Activated CD8-positive, alpha-beta T cell treated with anti-CD3 and anti-CD28 coated beads for 36 hours (primary cell): ENCODE measurements around the gene ADAT3. TPM values are rescaled to one million over a fixed set of nuclear protein-coding genes. Genes with fewer than 3 reads are reported as not detected.

Source experiments
- ATAC-seq: fragments of 200-7000 bp; cut with Tn5 transposase; one replicate; pipeline ENCODE4 v1.10.0; 2021; ENCODE audit warnings: mild to moderate bottlenecking, moderate library complexity
- CTCF ChIA-PET: fragments of 350-600 bp; sonication (Branson Sonifier 250); formaldehyde crosslinking; loops from one replicate; lab custom pipeline; 2021; ENCODE audit warnings: antibody characterized with exemption; lab: Charles Lee
- POLR2A ChIA-PET: fragments of 350-600 bp; sonication (Branson Sonifier 250); formaldehyde crosslinking; loops from one replicate; lab custom pipeline; 2021; ENCODE audit warnings: antibody characterized with exemption; lab: Charles Lee
- DNase-seq: peaks from one replicate; pipeline ENCODE4 v3.0.0-alpha.2; 2020
- H3K27ac Mint-ChIP-seq: one replicate; pipeline ENCODE4 v1.8.0; 2021; ENCODE audit warnings: mild to moderate bottlenecking, mixed read lengths
- H3K27me3 Mint-ChIP-seq: one replicate; pipeline ENCODE4 v1.8.0; 2021; ENCODE audit warnings: mixed read lengths
- H3K36me3 Mint-ChIP-seq: one replicate; pipeline ENCODE4 v1.8.0; 2021; ENCODE audit warnings: low read depth, mixed read lengths
- H3K4me1 Mint-ChIP-seq: one replicate; pipeline ENCODE4 v1.8.0; 2021; ENCODE audit warnings: low read depth, mixed read lengths
- H3K4me3 Mint-ChIP-seq: one replicate; pipeline ENCODE4 v1.8.0; 2021; ENCODE audit warnings: mild to moderate bottlenecking, moderate library complexity, mixed read lengths
- H3K9me3 Mint-ChIP-seq: one replicate; pipeline ENCODE4 v1.8.0; 2021; ENCODE audit warnings: mixed read lengths
- intact Hi-C: fragments of 100-400 bp; cut with micrococcal nuclease; formaldehyde crosslinking; loops from one replicate; pipeline ENCODE4 v1.10.0; 2022
- total RNA-seq, 2 experiments: library from RNA; stranded (reverse); gene quantifications; one replicate each; pipeline ENCODE4 v1.2.3, GENCODE V29; 2021
- TF ChIP-seq, protein P1 (sequence below): fragments of 200-600 bp; IDR thresholded peaks from one replicate; pipeline ENCODE4 v1.8.0; 2022; ENCODE audit warnings: antibody characterized with exemption, mild to moderate bottlenecking

The ADAT3 gene
- total RNA-seq, 2 experiments from 2014 or later, result 5.3 to 6.7 TPM

DNA sequence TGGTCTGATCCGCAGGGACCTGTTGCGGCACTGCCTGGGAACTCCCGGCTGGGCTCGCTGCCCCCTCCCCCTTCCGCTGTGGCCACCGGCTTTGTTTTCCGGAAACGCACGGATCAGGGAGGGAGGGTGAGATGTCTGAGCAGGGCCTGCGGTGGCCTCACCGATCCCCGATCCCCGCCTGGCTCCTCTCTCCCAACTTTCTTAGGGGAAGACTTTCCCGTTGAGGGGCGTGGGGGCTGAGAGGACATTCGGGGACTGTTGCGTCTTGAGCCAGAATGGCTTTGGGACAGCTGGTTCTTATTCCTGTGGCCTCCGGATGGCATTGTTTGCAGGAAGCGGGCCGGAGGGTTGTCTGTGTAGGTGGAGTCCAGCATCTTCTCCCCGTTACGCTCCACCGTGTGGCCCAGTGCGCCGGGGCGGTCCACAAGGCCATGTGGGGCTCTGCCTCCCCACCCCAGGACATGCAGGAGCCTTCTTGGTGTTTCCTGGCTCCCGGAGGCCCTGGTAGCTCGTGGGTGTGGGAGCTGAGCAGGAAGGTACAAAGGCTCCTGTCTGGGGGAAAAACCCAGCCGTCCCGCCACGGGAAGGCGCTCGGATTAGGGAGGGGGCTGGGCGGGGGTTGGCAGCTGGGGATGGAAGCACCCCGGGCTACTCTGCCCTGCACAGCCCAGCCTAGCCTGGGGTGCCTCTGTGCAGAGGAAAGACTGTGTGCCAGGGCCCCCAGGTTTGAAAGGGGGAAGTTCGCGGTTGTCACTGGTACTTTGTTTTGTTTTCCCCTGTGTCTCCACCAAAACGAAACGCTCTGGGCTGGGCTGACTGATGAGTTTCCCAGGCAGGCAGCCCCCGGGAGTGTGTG, 37.1 kb downstream of the ADAT3 start:
- ChIA-PET POLR2A (interaction anchor here (1.0 to 2.0 kb wide), 7 partner anchors 11 to 118 kb away, joined by 3 to 7 read pairs (median 4); no protein-coding TSS in a partner anchor), CTCF (interaction anchor here (1.4 to 2.4 kb wide), 3 partner anchors 13 to 54 kb away, joined by 3 to 6 read pairs (median 4); no protein-coding TSS in a partner anchor)
- no peaks in the 10 kb centered on the region for H3K9me3 Mint-ChIP-seq
- H3K27me3 Mint-ChIP-seq, result no peaks in the 10 kb centered on the region
- H3K4me3 Mint-ChIP-seq, result peak overlapping the region; percentile 94
- peaks cover 34% of the 10 kb centered on the region for H3K4me1 Mint-ChIP-seq
- peak; percentile 45 for ATAC-seq
- TF ChIP-seq, protein P1, sequence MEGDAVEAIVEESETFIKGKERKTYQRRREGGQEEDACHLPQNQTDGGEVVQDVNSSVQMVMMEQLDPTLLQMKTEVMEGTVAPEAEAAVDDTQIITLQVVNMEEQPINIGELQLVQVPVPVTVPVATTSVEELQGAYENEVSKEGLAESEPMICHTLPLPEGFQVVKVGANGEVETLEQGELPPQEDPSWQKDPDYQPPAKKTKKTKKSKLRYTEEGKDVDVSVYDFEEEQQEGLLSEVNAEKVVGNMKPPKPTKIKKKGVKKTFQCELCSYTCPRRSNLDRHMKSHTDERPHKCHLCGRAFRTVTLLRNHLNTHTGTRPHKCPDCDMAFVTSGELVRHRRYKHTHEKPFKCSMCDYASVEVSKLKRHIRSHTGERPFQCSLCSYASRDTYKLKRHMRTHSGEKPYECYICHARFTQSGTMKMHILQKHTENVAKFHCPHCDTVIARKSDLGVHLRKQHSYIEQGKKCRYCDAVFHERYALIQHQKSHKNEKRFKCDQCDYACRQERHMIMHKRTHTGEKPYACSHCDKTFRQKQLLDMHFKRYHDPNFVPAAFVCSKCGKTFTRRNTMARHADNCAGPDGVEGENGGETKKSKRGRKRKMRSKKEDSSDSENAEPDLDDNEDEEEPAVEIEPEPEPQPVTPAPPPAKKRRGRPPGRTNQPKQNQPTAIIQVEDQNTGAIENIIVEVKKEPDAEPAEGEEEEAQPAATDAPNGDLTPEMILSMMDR, result no peak
- intact Hi-C loops, result no loop called here
- H3K36me3 Mint-ChIP-seq, result peaks cover 5% of the 10 kb centered on the region
- peak; percentile 82 for DNase-seq
- peak overlapping the region; percentile 83 for H3K27ac Mint-ChIP-seq

DNA sequence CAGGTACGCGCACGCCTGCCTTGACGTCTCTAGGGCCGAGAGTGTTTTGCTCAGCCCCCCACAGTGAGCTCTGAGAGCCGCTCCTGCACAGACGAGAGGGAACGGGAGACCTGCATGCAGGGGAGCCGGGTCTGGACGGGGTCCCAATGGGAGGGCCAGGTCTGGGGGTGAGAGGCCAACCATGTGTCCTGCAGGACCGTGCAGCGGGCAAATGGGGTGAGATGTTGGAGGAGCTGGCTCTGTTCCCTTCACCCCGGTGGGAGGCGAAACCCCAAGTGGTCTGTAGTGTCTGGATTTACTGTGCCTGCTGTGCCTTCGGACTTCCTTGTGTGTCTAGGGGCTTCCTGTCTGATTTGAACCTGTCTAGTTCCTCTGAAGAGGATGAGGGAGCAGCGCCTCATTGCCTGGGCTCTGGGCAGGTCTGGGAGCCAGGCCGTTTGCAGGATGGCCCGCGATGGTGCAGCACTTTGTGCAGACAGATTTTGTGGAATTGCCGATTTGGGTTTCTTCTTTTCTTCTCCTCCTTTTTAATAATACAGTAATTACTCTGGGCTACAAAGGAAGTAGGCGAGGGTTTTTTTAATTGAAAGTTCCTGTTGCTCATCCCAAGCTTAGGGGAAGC, 37.8 kb downstream of the ADAT3 start:
- peak overlapping the region; percentile 83 for H3K27ac Mint-ChIP-seq
- no peak for DNase-seq
- ATAC-seq, result no peak
- no peaks in the 10 kb centered on the region for H3K27me3 Mint-ChIP-seq
- peaks cover 34% of the 10 kb centered on the region for H3K4me1 Mint-ChIP-seq
- no peaks in the 10 kb centered on the region for H3K9me3 Mint-ChIP-seq
- peak overlapping the region; percentile 94 for H3K4me3 Mint-ChIP-seq
- H3K36me3 Mint-ChIP-seq, result peaks cover 5% of the 10 kb centered on the region
- CTCF ChIA-PET, result interaction anchor here (1.4 to 2.4 kb wide), 3 partner anchors 13 to 53 kb away, joined by 3 to 6 read pairs (median 4); no protein-coding TSS in a partner anchor
- intact Hi-C loops, result no loop called here
- POLR2A ChIA-PET, result interaction anchor here (1.0 to 2.0 kb wide), 7 partner anchors 10 to 117 kb away, joined by 3 to 7 read pairs (median 4); no protein-coding TSS in a partner anchor
- TF ChIP-seq, protein P1, result no peak

DNA sequence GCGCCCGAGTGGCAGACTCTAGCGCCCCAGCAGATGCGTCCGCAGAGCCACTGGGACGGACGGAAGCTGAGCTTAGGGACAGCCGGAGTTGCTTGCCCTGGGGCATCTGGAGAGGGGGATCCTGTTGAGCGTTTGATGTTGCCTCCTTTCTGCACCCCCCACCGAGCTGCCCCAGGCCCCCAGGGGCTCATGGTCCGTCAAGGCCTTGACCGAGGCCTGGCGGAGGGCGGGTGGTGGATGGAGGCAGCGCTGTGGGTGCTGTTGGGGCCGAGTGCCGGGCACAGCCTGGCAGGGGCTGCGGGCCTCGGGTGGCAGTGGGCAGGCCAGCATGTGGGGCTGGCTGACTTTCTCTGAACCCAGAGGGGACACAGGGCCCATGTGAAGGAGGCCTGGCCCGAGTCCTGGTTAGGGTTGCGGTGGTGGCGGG, 38.5 kb downstream of the ADAT3 start:
- Mint-ChIP-seq H3K27me3 (no peaks in the 10 kb centered on the region), H3K4me1 (peaks cover 37% of the 10 kb centered on the region), H3K36me3 (peaks cover 5% of the 10 kb centered on the region), H3K9me3 (no peaks in the 10 kb centered on the region), H3K4me3 (peak overlapping the region; percentile 94), H3K27ac (peak overlapping the region; percentile 83)
- TF ChIP-seq, protein P1, result no peak
- ATAC-seq (no peak), DNase-seq (no peak)
- ChIA-PET CTCF (interaction anchor here (1.0 to 2.4 kb wide), 3 partner anchors 14 to 154 kb away, joined by 3 to 6 read pairs (median 4); no protein-coding TSS in a partner anchor), POLR2A (interaction anchor here (1.2 to 2.0 kb wide), 3 partner anchors 9 to 108 kb away, joined by 5 to 7 read pairs (median 6); no protein-coding TSS in a partner anchor)
- intact Hi-C loops, result no loop called here

DNA sequence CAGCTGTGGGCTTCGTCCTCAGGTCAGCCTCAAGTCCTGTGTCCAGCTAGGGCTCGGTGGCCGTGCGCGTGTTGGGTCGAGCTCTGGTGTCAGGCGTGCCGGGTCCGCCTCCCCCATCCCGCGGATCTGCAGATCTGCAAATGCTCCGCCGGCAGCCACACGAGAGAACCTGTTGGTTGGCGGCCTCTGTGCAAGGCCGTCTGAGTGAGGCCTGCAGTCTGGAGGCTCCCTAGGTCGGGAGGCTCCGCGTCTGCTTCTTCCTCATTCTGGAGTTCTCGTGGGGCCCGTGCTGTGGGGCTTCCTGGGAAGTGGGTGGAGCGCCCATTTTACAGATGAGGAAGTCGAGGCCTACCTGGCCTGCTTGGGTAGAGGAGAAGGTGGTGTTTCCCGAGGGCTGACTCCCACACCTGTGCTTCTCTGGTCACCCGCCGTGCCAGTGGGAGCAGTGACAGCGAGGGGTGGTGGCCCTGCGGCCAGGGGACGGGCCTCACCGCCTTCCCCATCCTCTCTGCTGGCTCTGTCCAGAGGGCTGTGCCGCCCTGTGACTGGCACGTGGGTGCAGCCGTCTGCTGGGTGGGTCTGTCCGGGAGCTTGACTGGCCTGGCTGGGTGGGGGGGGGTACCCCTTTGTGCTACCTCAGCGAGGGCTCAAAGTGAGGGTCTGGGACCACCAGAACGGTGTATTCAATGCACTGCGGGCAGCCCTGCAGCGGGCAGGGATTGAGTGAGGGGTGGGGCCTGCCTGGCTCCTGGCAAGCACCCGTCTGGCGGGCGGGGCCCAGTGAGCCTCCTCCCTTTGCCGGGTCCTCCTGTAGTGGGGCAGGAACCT, 39.1 kb downstream of the ADAT3 start:
- no peaks in the 10 kb centered on the region for H3K27me3 Mint-ChIP-seq
- H3K4me3 Mint-ChIP-seq, result peak overlapping the region; percentile 19
- TF ChIP-seq, protein P1, result no peak
- intact Hi-C loops, result no loop called here
- no peak for DNase-seq
- peaks cover 5% of the 10 kb centered on the region for H3K36me3 Mint-ChIP-seq
- CTCF ChIA-PET, result interaction anchor here (1.0 to 2.4 kb wide), 5 partner anchors 15 to 153 kb away, joined by 3 to 6 read pairs (median 4); no protein-coding TSS in a partner anchor
- H3K9me3 Mint-ChIP-seq, result no peaks in the 10 kb centered on the region
- H3K4me1 Mint-ChIP-seq, result peaks cover 43% of the 10 kb centered on the region
- ATAC-seq, result no peak
- POLR2A ChIA-PET, result interaction anchor here (0.6 to 1.1 kb wide), 2 partner anchors 47 to 296 kb away, joined by 3 read pairs; no protein-coding TSS in a partner anchor
- H3K27ac Mint-ChIP-seq, result no peak overlapping the region
